ENCODE measurements around the gene FRS3.

- TF ChIP-seq, protein P1, sequence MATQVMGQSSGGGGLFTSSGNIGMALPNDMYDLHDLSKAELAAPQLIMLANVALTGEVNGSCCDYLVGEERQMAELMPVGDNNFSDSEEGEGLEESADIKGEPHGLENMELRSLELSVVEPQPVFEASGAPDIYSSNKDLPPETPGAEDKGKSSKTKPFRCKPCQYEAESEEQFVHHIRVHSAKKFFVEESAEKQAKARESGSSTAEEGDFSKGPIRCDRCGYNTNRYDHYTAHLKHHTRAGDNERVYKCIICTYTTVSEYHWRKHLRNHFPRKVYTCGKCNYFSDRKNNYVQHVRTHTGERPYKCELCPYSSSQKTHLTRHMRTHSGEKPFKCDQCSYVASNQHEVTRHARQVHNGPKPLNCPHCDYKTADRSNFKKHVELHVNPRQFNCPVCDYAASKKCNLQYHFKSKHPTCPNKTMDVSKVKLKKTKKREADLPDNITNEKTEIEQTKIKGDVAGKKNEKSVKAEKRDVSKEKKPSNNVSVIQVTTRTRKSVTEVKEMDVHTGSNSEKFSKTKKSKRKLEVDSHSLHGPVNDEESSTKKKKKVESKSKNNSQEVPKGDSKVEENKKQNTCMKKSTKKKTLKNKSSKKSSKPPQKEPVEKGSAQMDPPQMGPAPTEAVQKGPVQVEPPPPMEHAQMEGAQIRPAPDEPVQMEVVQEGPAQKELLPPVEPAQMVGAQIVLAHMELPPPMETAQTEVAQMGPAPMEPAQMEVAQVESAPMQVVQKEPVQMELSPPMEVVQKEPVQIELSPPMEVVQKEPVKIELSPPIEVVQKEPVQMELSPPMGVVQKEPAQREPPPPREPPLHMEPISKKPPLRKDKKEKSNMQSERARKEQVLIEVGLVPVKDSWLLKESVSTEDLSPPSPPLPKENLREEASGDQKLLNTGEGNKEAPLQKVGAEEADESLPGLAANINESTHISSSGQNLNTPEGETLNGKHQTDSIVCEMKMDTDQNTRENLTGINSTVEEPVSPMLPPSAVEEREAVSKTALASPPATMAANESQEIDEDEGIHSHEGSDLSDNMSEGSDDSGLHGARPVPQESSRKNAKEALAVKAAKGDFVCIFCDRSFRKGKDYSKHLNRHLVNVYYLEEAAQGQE (IDR thresholded peaks at IDR 0.05; ENCODE audit: unreplicated experiment) = no peak
- TF ChIP-seq ZNF114 (CRISPR knock-in tag; IDR thresholded peaks at IDR 0.05) = no peak
- TF ChIP-seq, protein P2, sequence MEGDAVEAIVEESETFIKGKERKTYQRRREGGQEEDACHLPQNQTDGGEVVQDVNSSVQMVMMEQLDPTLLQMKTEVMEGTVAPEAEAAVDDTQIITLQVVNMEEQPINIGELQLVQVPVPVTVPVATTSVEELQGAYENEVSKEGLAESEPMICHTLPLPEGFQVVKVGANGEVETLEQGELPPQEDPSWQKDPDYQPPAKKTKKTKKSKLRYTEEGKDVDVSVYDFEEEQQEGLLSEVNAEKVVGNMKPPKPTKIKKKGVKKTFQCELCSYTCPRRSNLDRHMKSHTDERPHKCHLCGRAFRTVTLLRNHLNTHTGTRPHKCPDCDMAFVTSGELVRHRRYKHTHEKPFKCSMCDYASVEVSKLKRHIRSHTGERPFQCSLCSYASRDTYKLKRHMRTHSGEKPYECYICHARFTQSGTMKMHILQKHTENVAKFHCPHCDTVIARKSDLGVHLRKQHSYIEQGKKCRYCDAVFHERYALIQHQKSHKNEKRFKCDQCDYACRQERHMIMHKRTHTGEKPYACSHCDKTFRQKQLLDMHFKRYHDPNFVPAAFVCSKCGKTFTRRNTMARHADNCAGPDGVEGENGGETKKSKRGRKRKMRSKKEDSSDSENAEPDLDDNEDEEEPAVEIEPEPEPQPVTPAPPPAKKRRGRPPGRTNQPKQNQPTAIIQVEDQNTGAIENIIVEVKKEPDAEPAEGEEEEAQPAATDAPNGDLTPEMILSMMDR (conservative IDR thresholded peaks at IDR 0.05; ENCODE audit: low read depth in 2 of 2) = no peak
Observed at GRCh38 chr6:41805830-41806774, 26.4 kb upstream of the FRS3 start.

Data from GM23338 (cell line).